ENCODE results near the gene SLC16A3. TPM values are rescaled to one million over a fixed set of nuclear protein-coding genes. Genes with fewer than 3 reads are reported as not detected.

SLC16A3 gene
- polyA plus RNA-seq, 1 donor (not counting 4 experiments of a cell fraction or from before 2014, with no cell fraction given), result 35.7 TPM

DNA sequence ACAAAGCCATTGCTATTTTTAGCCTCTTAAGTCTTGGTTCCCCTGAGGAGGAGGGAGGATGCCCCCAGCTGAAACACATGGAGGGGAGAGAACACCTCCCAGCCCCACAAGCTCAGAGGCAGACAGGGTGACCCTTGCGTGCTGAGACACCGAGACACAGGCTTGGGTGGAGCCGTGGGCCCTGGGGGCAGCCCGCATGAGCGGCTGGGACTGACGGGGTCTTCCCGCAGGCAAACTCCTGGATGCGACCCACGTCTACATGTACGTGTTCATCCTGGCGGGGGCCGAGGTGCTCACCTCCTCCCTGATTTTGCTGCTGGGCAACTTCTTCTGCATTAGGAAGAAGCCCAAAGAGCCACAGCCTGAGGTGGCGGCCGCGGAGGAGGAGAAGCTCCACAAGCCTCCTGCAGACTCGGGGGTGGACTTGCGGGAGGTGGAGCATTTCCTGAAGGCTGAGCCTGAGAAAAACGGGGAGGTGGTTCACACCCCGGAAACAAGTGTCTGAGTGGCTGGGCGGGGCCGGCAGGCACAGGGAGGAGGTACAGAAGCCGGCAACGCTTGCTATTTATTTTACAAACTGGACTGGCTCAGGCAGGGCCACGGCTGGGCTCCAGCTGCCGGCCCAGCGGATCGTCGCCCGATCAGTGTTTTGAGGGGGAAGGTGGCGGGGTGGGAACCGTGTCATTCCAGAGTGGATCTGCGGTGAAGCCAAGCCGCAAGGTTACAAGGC lies 9.8 kb downstream of the SLC16A3 start:
- TF ChIP-seq EZH2 (IDR thresholded peaks at IDR 0.05; ENCODE audit: low read length) (no peak), CTCF (optimal IDR thresholded peaks at IDR 0.05 in 1 of 3, IDR thresholded peaks at IDR 0.05 in 1 of 3, conservative IDR thresholded peaks at IDR 0.05 in 1 of 3; ENCODE audit: extremely low read depth in 1 of 3, insufficient read depth in 2 of 3, low read length in 3 of 3) (no peak)
- Histone ChIP-seq H3K4me2 (ENCODE audit: control insufficient read depth, extremely low read depth, insufficient read depth, low read depth, low read length) (peak overlapping the region; percentile 85), H3K4me3 (ENCODE audit: control insufficient read depth in 2 of 3, extremely low read depth in 1 of 3, insufficient read depth in 2 of 3, low read depth in 1 of 3, low read length in 3 of 3) (peak overlapping the region in 2 of 3 experiments; percentile 51), H3K4me1 (ENCODE audit: control insufficient read depth, extremely low read depth, insufficient read depth, low read length) (peaks cover 52% of the 10 kb centered on the region), H3K36me3 (ENCODE audit: control insufficient read depth in 2 of 2, extremely low read depth in 1 of 2, insufficient read depth in 2 of 2, low read length in 2 of 2) (peaks cover 25 to 27% of the 10 kb centered on the region in 2 experiments), H4K20me1 (ENCODE audit: control insufficient read depth, extremely low read depth, insufficient read depth, low read length) (peaks cover 3% of the 10 kb centered on the region), H2AFZ (ENCODE audit: control insufficient read depth, low read length) (peak overlapping the region; percentile 40), H3K27me3 (ENCODE audit: control insufficient read depth, extremely low read depth, insufficient read depth, low read length) (no peaks in the 10 kb centered on the region), H3K9me3 (ENCODE audit: control insufficient read depth, low read depth, low read length) (no peaks in the 10 kb centered on the region), H3K9me1 (ENCODE audit: control insufficient read depth, extremely low read depth, insufficient read depth, low read length) (no peaks in the 10 kb centered on the region), H3K9ac (ENCODE audit: control insufficient read depth, extremely low read depth, insufficient read depth, low read length) (peak overlapping the region; percentile 71), H3K79me2 (ENCODE audit: control insufficient read depth, insufficient read depth, low read length) (peaks cover 9% of the 10 kb centered on the region), H3K27ac (ENCODE audit: control insufficient read depth, insufficient read depth, low read length) (peak overlapping the region; percentile 77)
- DNase-seq (ENCODE audit: low read depth, low spot score) (peak; percentile 66), FAIRE-seq (peak; percentile 95)
- dilution Hi-C loops (cut with MboI; ENCODE audit: extremely low pct_ligation_motif_present, low sequenced_read_pairs), result no loop called here

DNA sequence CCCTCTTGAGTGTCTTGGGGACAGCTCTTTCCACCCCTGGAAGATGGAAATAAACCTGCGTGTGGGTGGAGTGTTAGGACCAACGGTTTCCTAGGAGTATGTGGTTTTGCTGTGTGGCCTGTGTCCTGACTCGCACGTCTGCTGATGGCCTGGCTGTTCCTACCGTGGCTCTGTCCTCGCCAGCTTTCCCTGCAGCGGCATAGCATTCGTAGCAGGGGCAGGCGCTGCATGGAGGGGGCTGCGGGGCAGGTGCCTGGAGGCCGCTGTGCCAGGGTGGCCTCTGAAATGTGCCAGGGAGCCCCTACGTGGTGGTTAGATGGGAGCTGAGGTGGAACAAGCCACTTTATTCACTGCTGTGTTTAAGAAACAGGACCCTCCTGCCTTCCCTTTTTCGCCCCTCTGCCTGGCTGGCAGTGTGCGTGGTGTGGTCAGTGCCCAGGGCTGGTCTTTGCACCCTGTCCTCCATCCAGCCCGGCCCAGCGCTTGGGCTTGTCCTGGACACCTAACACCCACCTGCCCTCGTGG lies 10.6 kb downstream of the SLC16A3 start:
- no peaks in the 10 kb centered on the region for H3K9me3 ChIP-seq (ENCODE audit: control insufficient read depth, low read depth, low read length)
- no peak overlapping the region for H2AFZ ChIP-seq (ENCODE audit: control insufficient read depth, low read length)
- H3K27ac ChIP-seq (ENCODE audit: control insufficient read depth, insufficient read depth, low read length), result no peak overlapping the region
- FAIRE-seq, result no peak
- peaks cover 32 to 33% of the 10 kb centered on the region in 2 experiments for H3K36me3 ChIP-seq (ENCODE audit: control insufficient read depth in 2 of 2, extremely low read depth in 1 of 2, insufficient read depth in 2 of 2, low read length in 2 of 2)
- peaks cover 11% of the 10 kb centered on the region for H3K79me2 ChIP-seq (ENCODE audit: control insufficient read depth, insufficient read depth, low read length)
- H3K9ac ChIP-seq (ENCODE audit: control insufficient read depth, extremely low read depth, insufficient read depth, low read length), result no peak overlapping the region
- DNase-seq (ENCODE audit: low read depth, low spot score), result no peak
- peaks cover 5% of the 10 kb centered on the region for H4K20me1 ChIP-seq (ENCODE audit: control insufficient read depth, extremely low read depth, insufficient read depth, low read length)
- H3K4me3 ChIP-seq (ENCODE audit: control insufficient read depth in 2 of 3, extremely low read depth in 1 of 3, insufficient read depth in 2 of 3, low read depth in 1 of 3, low read length in 3 of 3), result peak overlapping the region in 1 of 3 experiments; percentile 12
- peaks cover 51% of the 10 kb centered on the region for H3K4me1 ChIP-seq (ENCODE audit: control insufficient read depth, extremely low read depth, insufficient read depth, low read length)
- H3K4me2 ChIP-seq (ENCODE audit: control insufficient read depth, extremely low read depth, insufficient read depth, low read depth, low read length), result no peak overlapping the region
- TF ChIP-seq CTCF (optimal IDR thresholded peaks at IDR 0.05 in 1 of 3, IDR thresholded peaks at IDR 0.05 in 1 of 3, conservative IDR thresholded peaks at IDR 0.05 in 1 of 3; ENCODE audit: extremely low read depth in 1 of 3, insufficient read depth in 2 of 3, low read length in 3 of 3) (no peak), EZH2 (IDR thresholded peaks at IDR 0.05; ENCODE audit: low read length) (no peak)
- dilution Hi-C loops (cut with MboI; ENCODE audit: extremely low pct_ligation_motif_present, low sequenced_read_pairs), result no loop called here
- H3K27me3 ChIP-seq (ENCODE audit: control insufficient read depth, extremely low read depth, insufficient read depth, low read length), result no peaks in the 10 kb centered on the region
- H3K9me1 ChIP-seq (ENCODE audit: control insufficient read depth, extremely low read depth, insufficient read depth, low read length), result no peaks in the 10 kb centered on the region

Data from keratinocyte (primary cell).